Activated T-cell treated with anti-CD3 and anti-CD28 coated beads, Interleukin-2, amount 50 U/mL, for 4 hours (primary cell): ENCODE results near the gene CCL22. TPM values are rescaled to one million over a fixed set of nuclear protein-coding genes. Genes with fewer than 3 reads are reported as not detected.
"Not testable (repeated sequence)": the region's sequence is repeated elsewhere in the genome, so short reads cannot be mapped to it uniquely, and the experiment has no call there.

Source experiments
- ATAC-seq, 2 donors: fragments of 200-7000 bp; cut with Tn5 transposase; one replicate each; pipeline ENCODE4 v1.10.0; 2021
- DNase-seq: peaks from one replicate; pipeline ENCODE4 v3.0.0-alpha.2; 2020
- H3K27me3 Mint-ChIP-seq: one replicate; pipeline ENCODE4 v1.8.0; 2021; ENCODE audit warnings: low read depth, mixed read lengths
- H3K36me3 Mint-ChIP-seq: one replicate; pipeline ENCODE4 v1.8.0; 2022; ENCODE audit warnings: mixed read lengths; ENCODE audit not compliant: insufficient read depth
- H3K4me1 Mint-ChIP-seq: one replicate; pipeline ENCODE4 v1.8.0; 2021; ENCODE audit warnings: low read depth, mixed read lengths
- H3K4me3 Mint-ChIP-seq: one replicate; pipeline ENCODE4 v1.8.0; 2021; ENCODE audit warnings: mild to moderate bottlenecking, moderate library complexity, mixed read lengths
- H3K9me3 Mint-ChIP-seq: one replicate; pipeline ENCODE4 v1.8.0; 2021; ENCODE audit warnings: mixed read lengths
- total RNA-seq, 3 donors: library from RNA; stranded (reverse); gene quantifications; one replicate each; pipeline ENCODE4 v1.2.1, GENCODE V29; 2021

CCL22 gene
- total RNA-seq, 3 donors from 2014 or later, result 62.3 to 121 (median 80.2) TPM

GRCh38 chr16:57388359-57389086 is 29.9 kb downstream of the CCL22 start:
- DNase-seq, result no peak
- peak in 1 of 2 donors; percentile 61 for ATAC-seq

GRCh38 chr16:57389087-57389468 is 30.5 kb downstream of the CCL22 start:
- DNase-seq (no peak), ATAC-seq (no peak)
- Mint-ChIP-seq H3K4me1 (peaks cover 3% of the 10 kb centered on the region), H3K4me3 (no peak overlapping the region), H3K9me3 (no peaks in the 10 kb centered on the region), H3K36me3 (no peaks in the 10 kb centered on the region), H3K27me3 (peaks cover 4% of the 10 kb centered on the region)

More at GRCh38 chr16:57388359-57389086, 29.9 kb downstream of the CCL22 start:
- Mint-ChIP-seq H3K4me3 (no peak overlapping the region), H3K9me3 (no peaks in the 10 kb centered on the region), H3K36me3 (no peaks in the 10 kb centered on the region), H3K4me1 (peaks cover 3% of the 10 kb centered on the region), H3K27me3 (peaks cover 4% of the 10 kb centered on the region)

DNA sequence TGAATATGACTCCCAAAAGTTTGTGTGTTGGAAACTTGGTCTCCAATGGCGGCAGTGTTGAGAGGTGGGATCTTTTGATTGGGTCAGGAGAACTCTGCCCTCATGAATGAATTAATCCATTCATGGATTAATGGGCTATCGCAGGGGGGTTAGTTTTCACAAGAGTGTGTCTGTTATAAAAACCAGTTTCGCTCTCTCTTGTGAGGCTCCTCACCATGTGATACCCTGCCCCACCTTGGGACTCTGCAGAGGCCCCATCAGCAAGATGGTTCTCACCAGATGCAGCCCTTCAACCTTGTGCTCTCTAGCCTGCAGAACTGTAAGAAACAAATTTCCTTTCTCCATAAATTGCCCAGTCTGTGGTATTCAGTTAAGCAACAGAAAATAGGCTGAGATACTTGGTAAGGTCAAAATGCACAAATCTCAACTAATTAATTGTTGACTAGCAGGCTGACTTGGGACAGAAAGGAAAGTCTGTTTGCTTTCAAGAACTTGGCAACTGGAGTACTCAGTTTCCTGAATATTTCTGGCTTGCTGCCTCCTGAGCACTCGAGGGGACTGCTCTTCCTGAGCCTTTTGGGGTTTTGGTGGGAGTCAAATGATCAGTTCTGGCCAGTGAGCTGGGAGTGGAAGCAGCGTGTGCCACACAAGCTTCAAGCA is 32.2 kb downstream of the CCL22 start:
- no peaks in the 10 kb centered on the region for H3K9me3 Mint-ChIP-seq
- ATAC-seq, result no peak
- peaks cover 3% of the 10 kb centered on the region for H3K4me1 Mint-ChIP-seq
- no peak overlapping the region for H3K4me3 Mint-ChIP-seq
- peaks cover 4% of the 10 kb centered on the region for H3K27me3 Mint-ChIP-seq
- DNase-seq, result no peak
- no peaks in the 10 kb centered on the region for H3K36me3 Mint-ChIP-seq

- H3K4me3 Mint-ChIP-seq, result no peak overlapping the region
- H3K9me3 Mint-ChIP-seq, result no peaks in the 10 kb centered on the region
- peaks cover 3% of the 10 kb centered on the region for H3K4me1 Mint-ChIP-seq
- ATAC-seq (no peak), DNase-seq (no peak)
- H3K36me3 Mint-ChIP-seq, result no peaks in the 10 kb centered on the region
- peaks cover 4% of the 10 kb centered on the region for H3K27me3 Mint-ChIP-seq
Observed at GRCh38 chr16:57391300-57391699, 32.7 kb downstream of the CCL22 start.

- peaks cover 4% of the 10 kb centered on the region for H3K27me3 Mint-ChIP-seq
- ATAC-seq, result no peak
- H3K9me3 Mint-ChIP-seq, result no peaks in the 10 kb centered on the region
- peaks cover 3% of the 10 kb centered on the region for H3K4me1 Mint-ChIP-seq
- no peak overlapping the region for H3K4me3 Mint-ChIP-seq
- DNase-seq, result no peak
- no peaks in the 10 kb centered on the region for H3K36me3 Mint-ChIP-seq
Observed at GRCh38 chr16:57391708-57392107, 33.1 kb downstream of the CCL22 start.

GRCh38 chr16:57392694-57393093 is 34.1 kb downstream of the CCL22 start:
- Mint-ChIP-seq H3K4me3 (no peak overlapping the region), H3K9me3 (no peaks in the 10 kb centered on the region), H3K27me3 (peaks cover 4% of the 10 kb centered on the region), H3K4me1 (peaks cover 3% of the 10 kb centered on the region), H3K36me3 (no peaks in the 10 kb centered on the region)
- DNase-seq, result no peak
- ATAC-seq, result no peak

- Mint-ChIP-seq H3K9me3 (no peaks in the 10 kb centered on the region), H3K4me1 (no peaks in the 10 kb centered on the region), H3K36me3 (no peaks in the 10 kb centered on the region), H3K27me3 (peaks cover 4% of the 10 kb centered on the region), H3K4me3 (no peak overlapping the region)
- ATAC-seq, result no peak
- DNase-seq, result no peak
Observed at GRCh38 chr16:57394444-57394843, 35.9 kb downstream of the CCL22 start.

- ATAC-seq, result no peak
- no peaks in the 10 kb centered on the region for H3K36me3 Mint-ChIP-seq
- DNase-seq, result no peak
- no peaks in the 10 kb centered on the region for H3K9me3 Mint-ChIP-seq
- no peaks in the 10 kb centered on the region for H3K4me1 Mint-ChIP-seq
- H3K4me3 Mint-ChIP-seq, result no peak overlapping the region
- H3K27me3 Mint-ChIP-seq, result peaks cover 4% of the 10 kb centered on the region
Observed at GRCh38 chr16:57395026-57395425, 36.4 kb downstream of the CCL22 start.

- no peak overlapping the region for H3K4me3 Mint-ChIP-seq
- H3K36me3 Mint-ChIP-seq, result no peaks in the 10 kb centered on the region
- no peak for ATAC-seq
- no peaks in the 10 kb centered on the region for H3K9me3 Mint-ChIP-seq
- no peaks in the 10 kb centered on the region for H3K4me1 Mint-ChIP-seq
- peaks cover 4% of the 10 kb centered on the region for H3K27me3 Mint-ChIP-seq
- no peak for DNase-seq
Observed at GRCh38 chr16:57396786-57397185, 38.2 kb downstream of the CCL22 start.

- H3K4me1 Mint-ChIP-seq, H3K9me3 Mint-ChIP-seq, H3K27me3 Mint-ChIP-seq, ATAC-seq, DNase-seq, H3K36me3 Mint-ChIP-seq, H3K4me3 Mint-ChIP-seq: not testable (repeated sequence)
Observed at GRCh38 chr16:57397493-57397892, 38.9 kb downstream of the CCL22 start.

DNA sequence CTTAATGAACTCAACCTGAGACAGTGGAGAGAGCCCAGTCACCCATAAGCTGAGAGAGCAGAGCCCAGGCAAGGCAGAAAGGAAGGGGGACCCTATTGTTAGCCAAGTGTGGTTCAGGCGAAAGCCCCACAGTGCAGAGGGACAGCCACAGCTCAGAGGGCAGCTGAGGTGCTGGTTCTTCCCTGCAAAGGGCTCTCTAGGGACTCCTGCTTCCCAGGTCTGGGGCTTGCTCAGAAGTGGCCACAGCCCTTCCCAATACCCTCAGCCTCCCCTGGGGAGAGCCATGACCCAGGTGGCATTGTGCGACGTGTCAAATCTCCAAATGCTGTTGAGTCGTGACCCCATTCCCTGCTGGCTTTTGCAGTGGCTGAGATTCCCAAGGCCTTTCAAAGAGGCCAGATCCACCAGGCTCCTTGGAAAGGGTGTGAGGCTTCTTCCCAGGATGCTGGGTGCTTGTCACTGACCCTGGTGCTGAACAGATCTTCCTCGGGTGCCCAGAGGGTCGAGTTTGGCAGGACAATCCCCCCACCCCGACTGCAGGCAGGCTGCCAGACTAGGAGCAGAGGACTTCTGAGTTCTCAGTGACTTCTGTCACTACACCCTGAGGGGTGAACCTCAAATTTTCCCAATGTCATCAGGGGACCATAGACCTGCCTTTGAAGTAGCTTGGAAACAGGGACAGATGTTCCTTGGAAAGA is 43.5 kb downstream of the CCL22 start:
- Mint-ChIP-seq H3K4me3 (no peak overlapping the region), H3K4me1 (no peaks in the 10 kb centered on the region), H3K9me3 (no peaks in the 10 kb centered on the region), H3K36me3 (no peaks in the 10 kb centered on the region), H3K27me3 (no peaks in the 10 kb centered on the region)
- ATAC-seq, result no peak
- DNase-seq, result no peak

- Mint-ChIP-seq H3K27me3 (peaks cover 2% of the 10 kb centered on the region), H3K4me1 (no peaks in the 10 kb centered on the region), H3K9me3 (no peaks in the 10 kb centered on the region), H3K36me3 (no peaks in the 10 kb centered on the region), H3K4me3 (no peak within 1 kb of the TSS)
- no peak for ATAC-seq
- no peak for DNase-seq
Observed at GRCh38 chr16:57403965-57404817, 45.6 kb downstream of the CCL22 start, which contains the start of gene CCL17. TSS of gene CCL17 (plus strand) at chr16:57404767. CDS start at chr16:57413933, 9,166 bp downstream.

DNA sequence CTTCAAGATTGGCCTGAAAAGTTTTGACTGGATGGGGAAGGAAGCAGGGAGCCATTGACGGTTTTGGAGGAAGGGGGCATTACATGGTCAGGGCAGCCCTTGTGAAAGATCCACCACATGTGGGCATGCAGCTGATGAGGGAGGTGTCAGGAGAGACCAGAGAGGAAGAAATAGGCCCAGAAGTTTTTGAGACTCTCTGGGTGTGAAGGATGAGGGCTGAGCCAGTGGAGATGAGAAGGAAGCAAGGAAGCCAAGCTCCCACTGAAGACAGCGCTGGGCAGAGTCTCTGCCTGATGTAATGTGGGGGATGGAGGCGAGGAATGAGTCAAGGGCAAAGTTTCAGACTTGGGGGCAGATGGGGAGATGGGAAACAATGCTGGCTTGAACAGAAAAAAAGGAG is 46.5 kb downstream of the CCL22 start:
- Mint-ChIP-seq H3K27me3 (peaks cover 3% of the 10 kb centered on the region), H3K9me3 (no peaks in the 10 kb centered on the region), H3K36me3 (no peaks in the 10 kb centered on the region), H3K4me3 (no peak overlapping the region), H3K4me1 (no peaks in the 10 kb centered on the region)
- no peak for DNase-seq
- ATAC-seq, result no peak

GRCh38 chr16:57406881-57407280 is 48.3 kb downstream of the CCL22 start:
- H3K4me1 Mint-ChIP-seq, result no peaks in the 10 kb centered on the region
- DNase-seq (no peak), ATAC-seq (no peak)
- H3K9me3 Mint-ChIP-seq, result no peaks in the 10 kb centered on the region
- H3K4me3 Mint-ChIP-seq, result no peak overlapping the region
- peaks cover 3% of the 10 kb centered on the region for H3K27me3 Mint-ChIP-seq
- H3K36me3 Mint-ChIP-seq, result no peaks in the 10 kb centered on the region
